OCI-M2 (cell line): ENCODE measurements around the gene DRICH1.
"Not testable (repeated sequence)": the region's sequence is repeated elsewhere in the genome, so short reads cannot be mapped to it uniquely, and the experiment has no call there.

Source experiments
- DNase-seq: peaks from one replicate; lab custom pipeline; 2025; ENCODE audit not compliant: unreplicated experiment; lab: John Stamatoyannopoulos, UW

DRICH1 gene

GRCh38 chr22:23569716-23570115, 62.4 kb downstream of the DRICH1 start:
- no peak for DNase-seq

GRCh38 chr22:23569291-23569690, 62.8 kb downstream of the DRICH1 start:
- no peak for DNase-seq

GRCh38 chr22:23566705-23567475, 65.2 kb downstream of the DRICH1 start:
- DNase-seq = no peak

GRCh38 chr22:23565915-23566704, 66.0 kb downstream of the DRICH1 start:
- DNase-seq = no peak

GRCh38 chr22:23565305-23565914, 66.7 kb downstream of the DRICH1 start:
- DNase-seq = no peak

GRCh38 chr22:23564276-23564675, 67.8 kb downstream of the DRICH1 start:
- no peak for DNase-seq

- DNase-seq = no peak
These were observed 69.0 kb downstream of the DRICH1 start for GRCh38 chr22:23563111-23563510.

GRCh38 chr22:23562186-23562585, 69.9 kb downstream of the DRICH1 start:
- no peak for DNase-seq

- not testable (repeated sequence) for DNase-seq
These were observed 71.1 kb downstream of the DRICH1 start for GRCh38 chr22:23561025-23561510.

GRCh38 chr22:23560215-23560614, 71.9 kb downstream of the DRICH1 start:
- not testable (repeated sequence) for DNase-seq
